Posterior cingulate gyrus (tissue), 11 donors: Measurements from ENCODE around the gene SLC22A8.
A peak's percentile ranks its signal among the peaks of the same experiment; 100 is the strongest.
"Not testable (repeated sequence)": the region's sequence is repeated elsewhere in the genome, so short reads cannot be mapped to it uniquely, and the experiment has no call there.

Source experiments
- DNase-seq, 10 donors: peaks; one replicate each; pipeline versions ENCODE4 v3.0.0 to v3.0.0-alpha.2; 2020 to 2021; ENCODE audit warnings: mixed read lengths in 3 of 10
- intact Hi-C: fragments of 100-400 bp; cut with DNase I; formaldehyde crosslinking; loops from one replicate; pipeline ENCODE4 v1.15.1; 2023

The SLC22A8 gene

DNA sequence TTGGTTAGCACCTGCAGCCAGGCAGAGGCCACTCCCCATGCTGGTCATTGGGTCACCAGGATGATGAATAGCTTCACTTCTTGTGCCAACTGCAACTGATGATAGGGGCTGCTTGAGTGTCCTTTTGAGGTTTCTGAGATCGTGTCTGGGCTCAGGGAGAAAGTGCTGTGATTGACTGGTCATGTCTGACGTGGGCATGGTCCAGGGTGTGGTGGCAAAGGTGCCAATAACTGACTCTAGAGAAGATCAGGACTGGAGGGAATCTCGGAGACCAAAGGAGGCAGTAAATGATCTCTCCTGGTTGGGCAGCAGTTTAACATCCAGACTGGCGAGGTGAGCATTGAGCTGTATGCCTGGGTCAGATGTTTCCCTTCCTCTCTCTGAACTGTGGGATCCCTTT is 20.9 kb downstream of the SLC22A8 start:
- no peak for DNase-seq
- intact Hi-C loops: no loop called here

DNA sequence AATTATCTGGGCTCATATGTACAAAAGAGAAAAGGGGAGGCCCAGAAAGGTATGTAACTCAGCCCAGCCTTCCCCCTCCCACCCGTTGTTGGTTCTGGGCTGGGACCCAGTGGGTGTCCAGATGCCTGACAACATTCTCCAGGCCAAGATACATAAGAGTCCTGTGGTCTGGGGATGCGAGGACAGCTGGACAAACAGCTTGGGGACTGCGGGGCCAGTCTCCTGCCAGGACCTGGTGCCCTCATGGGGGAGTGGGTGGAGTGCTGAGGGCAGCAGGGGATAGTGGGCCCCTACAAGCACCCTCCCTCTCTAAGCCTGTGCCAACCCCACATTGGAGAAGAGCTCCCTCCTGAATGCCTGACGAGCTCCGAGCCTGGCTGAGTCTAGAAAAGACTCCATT is 27.4 kb downstream of the SLC22A8 start:
- DNase-seq: no peak
- intact Hi-C loops: no loop called here

DNA sequence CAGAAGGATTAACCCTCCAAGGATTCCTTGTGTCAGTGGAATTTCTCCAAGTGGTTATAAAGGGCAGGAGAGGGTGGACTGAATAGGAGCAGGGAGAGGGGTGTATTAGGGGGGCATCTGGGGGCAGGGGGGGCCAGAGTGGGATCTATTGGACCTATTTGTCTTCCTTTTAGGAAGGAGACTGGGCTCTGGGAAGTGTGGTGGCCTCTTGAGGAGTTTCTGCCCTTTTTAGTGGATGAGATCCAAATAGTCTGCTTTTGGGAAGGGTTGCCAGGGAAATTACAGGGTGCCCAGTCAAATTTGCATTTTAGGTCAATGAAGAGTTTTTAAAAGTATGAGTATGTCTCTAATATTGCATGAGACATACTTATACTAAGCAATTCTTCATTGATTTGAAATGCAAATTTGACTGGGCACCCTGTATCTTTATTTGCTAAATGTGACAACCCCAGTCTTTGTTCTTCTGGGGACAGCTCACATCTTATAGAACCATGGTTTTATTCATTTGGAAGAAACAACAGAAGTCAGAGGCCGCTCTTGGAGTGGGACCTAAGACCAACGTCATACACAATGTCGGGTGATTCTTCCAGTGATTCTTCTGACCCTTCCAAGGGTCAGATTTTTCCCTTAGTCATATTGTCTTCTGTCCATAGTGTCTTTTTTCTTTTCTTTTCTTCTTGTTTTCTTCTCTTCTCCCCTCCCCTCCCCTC is 30.4 kb downstream of the SLC22A8 start:
- intact Hi-C loops: no loop called here
- DNase-seq: no peak

DNA sequence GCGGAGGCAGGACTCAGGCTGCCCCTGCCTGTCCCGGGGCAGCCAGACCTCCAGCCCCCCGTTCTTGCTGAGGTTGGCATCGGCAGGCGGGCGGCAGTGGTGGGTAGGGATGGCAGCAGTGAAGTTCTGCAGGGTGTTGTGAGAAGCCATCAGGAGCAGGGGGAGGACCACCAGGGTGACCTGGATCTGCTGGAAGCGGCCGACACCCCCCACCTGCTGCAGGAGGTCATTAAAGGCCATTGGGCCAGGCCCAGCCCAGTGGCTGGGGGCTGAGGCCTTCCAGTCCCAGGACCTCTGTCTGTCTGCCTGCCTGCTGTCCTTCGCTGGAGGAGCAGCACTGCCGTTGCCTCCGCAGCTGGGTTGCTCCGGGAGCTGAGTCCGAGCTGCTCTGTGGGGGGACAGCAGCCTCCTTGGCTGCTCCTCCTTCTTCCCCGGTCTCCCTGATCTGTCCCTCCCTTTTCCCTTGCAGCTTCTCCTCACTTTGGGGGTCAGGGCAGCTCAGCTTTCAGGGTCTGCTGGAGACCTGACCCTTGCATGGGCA is 31.1 kb downstream of the SLC22A8 start, which contains the start of gene SLC22A6:
SLC22A6 (minus strand) TSS at position 517 of the 541 bp plus-strand sequence; CDS start at position 240, 277 bp downstream.
- intact Hi-C loops: no loop called here
- peak in 1 of 10 donors; percentile 21 for DNase-seq

DNA sequence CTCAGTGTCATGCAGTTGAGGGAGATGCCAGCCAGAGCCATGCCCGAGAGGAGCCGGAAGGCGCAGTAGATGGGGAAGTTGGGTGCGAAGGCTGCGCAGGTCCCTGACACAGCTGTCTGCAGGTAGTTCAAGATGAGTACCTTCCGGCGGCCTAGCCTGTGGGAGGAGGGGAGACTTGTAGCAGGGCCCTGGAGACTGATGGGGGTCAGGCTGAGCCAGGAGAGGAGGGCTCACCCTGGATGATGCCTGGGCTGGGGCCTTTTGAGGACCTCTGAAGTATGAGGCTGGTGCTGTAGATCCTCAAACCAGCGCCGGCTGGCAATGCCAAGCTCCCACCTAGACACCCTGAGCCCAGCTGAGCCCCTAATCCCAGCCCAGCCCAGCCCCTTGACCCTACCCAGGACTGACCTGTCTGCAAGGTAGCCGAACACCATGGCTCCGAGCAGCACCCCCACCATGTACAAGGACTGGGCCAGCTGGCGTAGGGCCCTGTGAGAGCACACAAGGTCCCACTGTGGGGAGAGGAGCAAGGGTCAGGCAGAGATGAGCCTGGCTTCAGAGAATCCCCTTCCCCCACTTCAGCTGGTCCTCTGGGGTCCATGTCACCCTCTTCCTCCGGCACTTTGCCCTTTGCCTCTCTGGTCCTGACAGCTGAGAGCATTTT is 32.0 kb downstream of the SLC22A8 start:
- intact Hi-C loops: no loop called here
- no peak for DNase-seq

DNA sequence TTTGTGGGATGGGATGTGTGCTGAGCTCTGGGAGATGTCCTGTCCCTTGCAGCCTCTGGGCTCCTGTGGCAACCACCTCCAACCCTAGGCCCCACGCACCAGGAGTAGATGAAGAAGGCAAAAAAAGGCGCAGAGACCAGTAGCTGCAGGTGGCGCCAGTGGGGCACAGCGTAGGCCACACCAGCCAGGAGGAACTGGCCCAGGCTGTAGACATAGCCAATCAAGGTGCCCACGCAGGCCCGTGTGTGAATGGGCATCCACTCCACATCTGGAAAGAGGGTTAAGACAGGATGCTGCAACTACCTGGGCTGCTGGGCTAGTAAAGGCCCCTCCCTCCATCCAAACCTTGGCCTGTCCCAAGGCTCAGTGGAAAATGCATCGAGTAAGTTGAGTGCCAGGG is 33.9 kb downstream of the SLC22A8 start:
- DNase-seq: no peak
- intact Hi-C loops: no loop called here

DNA sequence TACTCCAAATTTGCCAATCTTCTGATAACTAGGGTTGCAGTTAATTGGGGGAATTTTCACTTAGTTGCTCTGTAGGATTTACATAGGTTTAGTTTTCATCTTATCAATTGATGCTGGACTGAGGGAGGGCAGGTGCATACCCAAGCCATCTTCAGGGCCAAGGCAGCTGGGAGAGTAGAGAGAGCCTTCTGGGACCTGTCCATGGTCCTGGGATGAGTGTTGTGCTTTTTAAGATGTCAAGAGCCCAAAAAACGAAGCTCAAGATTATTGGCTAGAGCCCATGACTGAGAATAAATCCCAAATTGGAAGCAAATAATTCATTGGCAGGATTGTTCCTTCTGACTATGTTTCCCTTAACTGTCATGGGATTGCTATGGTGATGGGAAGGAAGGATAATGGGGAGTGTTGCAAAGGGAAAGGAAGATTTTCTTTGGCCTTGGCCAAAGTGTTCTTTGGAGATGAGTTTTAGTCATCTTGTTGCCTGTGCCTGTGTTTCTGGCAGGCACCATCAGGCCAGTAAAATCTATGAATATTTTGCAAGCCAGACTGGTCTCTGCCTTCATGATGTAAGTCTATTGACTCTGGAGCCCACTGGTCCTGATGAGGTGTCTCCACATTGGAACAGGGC is 35.4 kb downstream of the SLC22A8 start:
- intact Hi-C loops: no loop called here

DNA sequence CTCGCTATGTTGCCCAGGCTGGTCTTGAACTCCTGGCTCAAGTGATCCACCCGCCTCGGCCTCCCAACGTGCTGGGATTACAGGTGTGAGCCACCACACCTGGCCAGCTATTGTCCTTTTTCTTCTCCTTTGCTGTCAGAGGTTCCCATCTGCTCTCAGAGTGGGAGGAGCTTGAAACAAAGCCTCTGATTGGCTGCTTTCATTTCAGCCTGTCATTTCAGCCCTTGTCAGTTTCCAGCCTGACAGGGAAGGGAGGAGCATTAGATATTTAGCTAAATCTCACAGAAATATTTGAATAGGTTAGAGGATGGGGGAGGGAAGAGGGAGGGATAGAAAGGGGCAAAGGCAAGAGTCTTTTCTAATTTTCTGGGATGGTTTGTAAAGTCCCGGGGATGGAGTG is 39.5 kb downstream of the SLC22A8 start:
- DNase-seq: no peak
- intact Hi-C loops: no loop called here

More for the DNA sequence above, 35.4 kb downstream of the SLC22A8 start:
- no peak for DNase-seq

DNA sequence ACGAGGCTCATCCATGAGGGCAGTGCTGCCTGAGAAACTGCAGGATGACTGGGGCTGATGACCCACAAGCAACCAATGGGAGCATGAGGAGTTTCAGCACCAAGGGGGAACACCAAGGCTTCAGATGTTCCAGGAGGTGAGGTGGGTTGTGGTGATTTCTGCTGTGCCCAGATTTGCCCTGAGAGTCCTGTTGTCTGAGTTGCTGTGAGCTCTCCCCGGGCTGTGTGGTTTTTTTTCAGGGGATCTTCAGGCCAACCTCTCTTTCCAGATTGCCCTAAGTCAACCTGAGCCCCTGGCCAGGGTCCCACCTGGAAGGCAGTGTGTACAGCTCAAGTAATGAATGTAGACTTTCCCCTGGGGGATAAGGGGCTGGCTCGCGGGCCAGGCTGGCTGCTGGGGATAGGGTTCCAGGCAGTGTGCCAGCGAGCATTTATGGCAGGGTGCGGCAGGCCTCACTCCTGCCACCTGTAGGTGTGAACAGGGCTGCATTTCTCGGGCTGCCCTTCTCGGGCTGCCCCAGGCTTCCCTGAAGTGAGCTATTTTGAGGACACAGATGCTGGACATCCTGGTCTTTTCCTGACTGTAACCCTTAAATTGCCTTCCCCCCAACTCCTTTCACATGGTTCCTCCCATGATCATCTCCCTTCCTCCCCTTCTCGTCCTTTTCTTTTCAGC is 40.7 kb downstream of the SLC22A8 start:
- intact Hi-C loops: no loop called here
- DNase-seq: peak in 1 of 10 donors; percentile 20

DNA sequence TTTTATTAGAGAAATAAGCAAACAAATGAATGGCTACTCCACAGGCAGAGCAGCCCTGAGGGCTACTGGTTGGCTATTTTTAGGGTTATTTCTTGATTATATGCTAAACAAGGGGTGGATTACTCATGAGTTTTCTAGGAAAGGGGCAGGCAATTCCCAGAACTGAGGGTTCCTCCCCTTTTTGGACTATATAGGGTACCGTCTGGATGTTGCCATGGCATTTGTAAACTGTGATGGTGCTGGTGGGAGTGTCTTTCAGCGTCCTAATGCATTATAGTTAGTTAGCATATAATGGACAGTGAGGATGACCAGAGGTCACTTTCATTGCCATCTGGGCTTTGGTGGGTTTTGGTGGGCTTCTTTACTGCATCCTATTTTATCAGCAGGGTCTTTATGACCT is 50.1 kb downstream of the SLC22A8 start:
- intact Hi-C loops: no loop called here
- no peak for DNase-seq

DNA sequence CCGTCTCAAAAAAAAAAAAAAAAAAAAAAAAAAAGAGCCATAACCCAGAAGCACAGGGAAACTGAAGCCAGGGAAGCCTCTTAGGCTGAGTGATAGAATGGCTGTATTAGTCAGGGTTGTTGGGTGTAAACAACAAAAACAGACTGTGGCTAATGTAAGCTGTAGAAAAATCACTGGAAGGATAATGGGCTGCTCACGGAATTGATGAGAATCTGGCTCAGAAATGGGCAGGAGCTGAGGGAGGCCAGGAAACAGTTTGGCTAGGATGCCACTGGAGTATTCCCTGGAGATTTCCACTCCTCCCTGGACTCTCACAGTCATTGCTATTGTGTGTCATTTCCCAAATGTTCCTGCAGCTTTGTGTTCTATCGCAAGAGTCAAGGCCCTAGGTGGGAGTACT is 53.2 kb downstream of the SLC22A8 start:
- intact Hi-C loops: no loop called here
- no peak for DNase-seq

DNA sequence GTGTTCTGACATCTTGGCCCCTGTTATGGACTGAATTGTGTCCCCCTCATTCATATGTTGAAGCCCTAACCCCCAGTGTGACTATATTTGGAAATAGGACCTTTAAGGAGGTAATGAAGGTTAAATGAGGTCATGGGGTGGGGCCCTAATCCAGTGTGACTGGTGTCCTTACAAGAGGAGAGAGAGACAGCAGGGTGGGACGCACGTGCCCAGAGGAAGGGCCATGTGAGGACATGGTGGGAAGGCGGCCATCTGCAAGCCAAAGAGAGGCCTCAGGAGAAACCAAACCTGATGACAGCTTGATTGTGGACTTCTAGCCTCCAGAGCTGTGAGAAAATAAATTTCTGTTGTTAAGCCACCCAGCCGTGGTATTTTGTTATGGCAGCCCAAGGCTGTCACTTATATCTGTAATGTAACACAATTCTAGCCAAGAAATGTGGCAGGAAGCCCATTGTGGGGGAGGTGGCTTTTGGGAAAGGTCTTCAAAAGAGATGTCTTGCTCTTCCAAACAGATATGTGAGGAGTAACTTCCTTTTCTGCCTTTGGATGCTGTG is 54.5 kb downstream of the SLC22A8 start:
- no peak for DNase-seq
- intact Hi-C loops: no loop called here

DNA sequence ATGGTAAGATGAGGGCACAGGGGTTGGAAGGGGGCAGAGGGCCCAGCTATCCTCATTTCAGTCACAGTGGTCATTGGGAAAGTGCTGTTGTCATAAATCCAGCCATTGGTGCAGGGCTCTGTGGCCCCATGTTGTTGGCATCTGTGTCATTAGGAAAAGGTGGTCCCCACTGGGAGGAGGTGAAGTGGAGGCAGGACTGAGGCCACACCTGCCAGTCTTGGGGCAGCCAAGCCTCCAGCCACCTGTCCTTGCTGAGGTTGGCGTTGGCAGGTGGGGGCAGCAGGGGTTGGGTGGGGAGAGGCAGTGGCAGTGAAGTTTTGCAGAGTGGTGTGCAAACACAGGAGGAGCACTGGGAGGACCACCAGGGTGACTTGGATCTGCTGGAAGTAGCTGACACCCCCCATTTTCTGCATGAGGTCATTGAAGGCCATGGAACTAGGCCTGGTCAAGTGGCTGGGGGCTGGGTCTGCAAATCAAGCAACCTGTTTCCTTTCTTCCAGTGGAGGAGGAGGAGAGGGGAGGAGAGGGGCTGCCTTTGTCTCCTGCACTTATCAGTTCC is 56.1 kb downstream of the SLC22A8 start:
- DNase-seq: peak in 1 of 10 donors; percentile 70
- intact Hi-C loops: no loop called here

DNA sequence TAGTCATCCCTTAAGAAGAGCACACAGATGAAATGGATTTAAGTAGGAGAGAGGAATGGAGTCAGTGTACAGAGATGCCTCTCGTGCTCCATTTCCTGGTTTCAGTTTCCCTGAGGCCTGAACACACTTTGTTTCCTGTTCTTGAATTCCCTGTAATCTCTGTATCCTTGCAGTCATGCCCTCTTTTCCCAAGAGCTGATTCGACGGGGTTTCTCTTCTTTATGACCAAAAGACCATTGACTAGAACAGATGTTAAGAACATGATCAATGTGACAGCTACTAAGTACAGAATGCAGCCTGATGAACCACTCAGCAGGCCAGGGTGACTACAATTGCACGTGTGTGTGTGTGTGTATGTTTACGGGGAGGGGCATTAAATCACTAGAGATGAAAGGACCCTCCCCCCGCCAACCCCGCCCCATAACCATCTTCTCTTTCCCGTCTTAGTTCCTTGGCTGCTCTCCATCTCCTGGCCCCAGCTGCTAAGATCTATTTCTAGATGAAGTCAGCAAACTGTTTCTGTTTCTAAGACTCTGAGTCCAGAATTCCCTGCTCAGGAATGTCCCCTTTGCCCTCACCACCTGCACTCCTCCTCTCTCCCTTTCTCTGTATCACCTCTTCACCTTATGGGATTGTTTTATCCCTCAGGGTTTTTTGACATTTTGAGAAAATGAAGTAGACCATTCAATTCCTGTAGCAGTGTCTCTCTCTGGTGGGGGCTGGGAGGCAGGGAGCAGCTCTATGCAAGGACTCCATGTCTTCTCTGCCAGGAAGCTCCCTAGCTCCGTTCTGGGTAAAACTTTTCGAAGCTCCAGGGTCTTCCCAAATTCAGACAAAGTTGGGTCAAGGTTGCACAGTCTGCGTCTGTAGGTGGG is 56.9 kb downstream of the SLC22A8 start:
- peak in 3 of 10 donors; percentile 25 to 68 (median 30) for DNase-seq
- intact Hi-C loops: no loop called here

DNA sequence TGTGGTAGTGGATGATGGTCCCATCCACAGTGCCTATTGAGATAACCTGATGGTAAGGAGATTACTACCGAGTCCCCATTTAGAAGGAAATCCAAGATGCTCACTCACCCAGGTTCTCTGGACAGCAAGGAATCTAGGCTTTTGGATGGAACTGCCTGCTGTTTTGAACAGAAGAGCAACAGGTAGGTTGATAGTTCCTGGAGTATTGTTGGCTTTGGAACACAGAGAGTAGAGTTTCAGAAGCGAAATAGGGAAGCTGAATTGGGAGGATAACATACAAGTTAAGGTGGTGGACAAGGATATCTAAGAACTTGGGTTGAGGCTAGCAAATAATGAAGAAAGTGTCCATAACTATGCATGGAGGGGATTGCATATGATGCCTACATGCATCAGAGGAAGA is 58.5 kb downstream of the SLC22A8 start:
- no peak for DNase-seq
- intact Hi-C loops: no loop called here

DNA sequence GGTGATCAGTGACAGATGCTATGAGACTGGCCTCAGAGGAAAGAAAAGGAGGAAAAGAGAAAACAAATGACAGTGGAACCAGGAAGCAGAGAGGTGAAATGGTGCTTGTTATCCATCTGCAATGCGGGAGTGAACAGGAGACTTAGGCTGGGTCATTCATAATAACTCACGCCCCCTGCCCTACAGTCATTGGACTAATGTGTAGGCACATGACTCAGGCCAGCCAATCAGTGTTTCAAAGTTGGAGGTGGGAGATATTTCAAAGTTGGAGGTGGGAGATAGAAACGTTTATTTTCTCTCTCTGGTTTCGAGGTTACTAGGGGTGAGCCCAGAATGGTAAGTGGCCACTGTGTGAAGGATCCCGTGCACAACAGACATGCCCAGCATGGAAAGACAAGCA is 61.2 kb downstream of the SLC22A8 start:
- intact Hi-C loops: no loop called here
- DNase-seq: no peak

DNA sequence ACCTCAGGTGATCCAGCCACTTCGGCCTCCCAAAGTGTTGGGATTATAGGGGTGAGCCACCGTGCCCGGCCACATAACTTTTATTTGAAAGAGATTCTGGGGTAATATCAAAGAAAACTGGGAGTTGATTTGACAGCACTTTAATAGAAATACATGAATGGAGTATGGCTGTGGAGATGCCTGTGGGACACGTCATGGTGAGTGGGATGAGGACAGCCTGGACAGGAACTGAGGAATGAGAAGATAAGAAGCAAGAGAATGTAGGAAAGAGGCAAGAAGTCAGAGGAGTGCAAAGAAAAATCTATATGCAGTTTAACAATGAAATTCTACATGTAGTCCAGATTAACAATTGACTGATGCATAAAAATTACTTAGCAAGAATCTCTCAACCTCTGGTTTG is 61.8 kb downstream of the SLC22A8 start:
- no peak for DNase-seq
- intact Hi-C loops: no loop called here

DNA sequence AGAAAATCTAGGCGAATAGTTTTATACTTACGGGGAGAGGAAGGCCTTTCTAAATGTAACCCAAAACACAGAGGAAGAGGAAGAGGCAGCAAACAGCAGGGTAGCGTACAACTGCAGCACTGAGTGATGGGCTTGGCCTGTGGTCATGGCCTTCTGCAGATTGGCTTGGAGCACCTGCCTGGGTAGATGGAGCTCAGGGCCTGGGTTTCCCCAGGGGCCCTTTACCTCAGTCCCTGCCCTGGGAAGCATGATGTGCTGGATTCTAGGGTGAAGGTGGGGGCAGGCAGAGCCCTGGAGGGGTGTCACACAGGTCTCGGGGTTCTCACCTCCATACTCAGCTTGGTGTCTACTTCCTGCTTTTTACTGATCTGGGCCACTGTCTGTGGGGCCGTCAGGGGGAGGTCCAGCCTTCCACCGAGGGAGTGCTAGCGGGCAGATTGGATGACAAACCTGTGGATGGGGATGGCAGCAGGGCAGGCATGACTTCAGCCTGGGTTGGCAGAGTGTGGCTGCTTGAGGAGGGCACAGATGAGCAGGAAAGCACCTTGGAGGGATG is 66.8 kb downstream of the SLC22A8 start:
- intact Hi-C loops: no loop called here
- DNase-seq: peak in 1 of 10 donors; percentile 56

DNA sequence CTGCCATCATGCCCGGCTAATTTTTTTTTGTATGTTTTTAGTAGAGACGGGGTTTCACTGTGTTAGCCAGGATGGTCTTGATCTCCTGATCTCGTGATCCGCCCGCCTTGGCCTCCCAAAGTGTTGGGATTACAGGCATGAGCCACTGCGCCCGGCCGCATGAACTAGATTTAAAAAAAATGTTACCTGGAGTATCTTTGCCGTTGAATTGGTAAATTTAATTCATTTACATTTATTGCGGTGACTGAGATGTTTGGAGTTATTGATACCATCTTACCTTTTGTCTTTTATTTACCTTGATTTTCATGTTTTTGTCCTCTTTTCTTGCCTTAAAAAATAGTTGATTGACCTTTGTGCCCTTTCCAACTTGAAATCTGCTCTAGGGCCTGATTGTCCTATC is 70.1 kb downstream of the SLC22A8 start:
- intact Hi-C loops, DNase-seq: not testable (repeated sequence)
